C4-2B (cell line): ENCODE data around the gene TTLL6.

Experiments used
- H3K27ac ChIP-seq: fragments of 450-650 bp; 2 replicates; pipeline ENCODE4 v1.5.1; 2017
- ZFX ChIP-seq: fragments of 450-650 bp; IDR thresholded peaks from 2 replicates; pipeline ENCODE4 v1.6.1; 2017
- TF ChIP-seq, protein P1 (sequence below): fragments of 450-650 bp; conservative IDR thresholded peaks from 2 replicates; pipeline ENCODE4 v1.5.1; 2017; ENCODE audit warnings: mild to moderate bottlenecking

Gene TTLL6

DNA sequence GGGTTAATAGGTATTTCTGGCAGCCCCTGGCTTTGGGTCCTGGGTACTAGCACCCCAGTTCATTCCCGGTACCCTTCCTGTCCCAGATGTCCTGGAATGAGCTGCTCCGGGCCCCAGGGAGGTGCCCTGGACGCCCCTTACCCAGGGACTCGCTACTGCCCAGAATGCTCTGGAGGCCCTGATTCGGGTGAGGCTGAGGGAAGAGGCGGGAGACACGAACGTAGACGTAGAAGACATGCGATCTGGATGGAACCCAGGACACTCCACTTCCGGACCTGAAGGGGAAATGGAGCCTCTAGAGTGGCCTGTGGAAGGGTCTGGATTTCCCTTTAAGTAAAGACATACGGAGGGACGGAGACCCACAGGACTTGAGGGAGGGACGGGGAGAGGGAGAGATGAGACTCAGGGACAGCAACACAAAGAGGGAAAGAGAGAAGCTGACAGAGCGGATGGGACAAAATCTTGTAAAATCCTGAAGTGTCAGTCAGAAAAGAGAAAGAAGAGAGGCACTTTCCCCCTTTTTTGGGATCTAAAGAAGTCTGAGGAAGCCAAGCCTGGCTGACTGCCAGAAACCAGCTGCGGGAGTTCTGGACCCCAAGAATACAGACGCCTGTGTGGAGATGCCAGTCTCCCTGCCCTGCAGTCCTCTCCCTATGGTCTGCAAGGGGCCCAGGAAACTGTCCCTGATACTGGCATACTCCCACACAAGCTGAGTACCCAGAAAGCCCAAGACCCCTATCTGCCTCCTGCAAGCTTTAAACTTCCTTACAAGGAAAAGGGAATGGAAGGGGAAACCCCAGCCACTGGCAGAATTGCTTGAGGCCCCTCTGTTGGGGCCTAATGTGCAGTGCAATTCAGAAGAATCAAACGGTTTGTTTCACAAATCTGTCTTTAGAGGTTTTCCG is 87.4 kb downstream of the TTLL6 start:
- no peak for TF ChIP-seq ZFX
- TF ChIP-seq, protein P1, sequence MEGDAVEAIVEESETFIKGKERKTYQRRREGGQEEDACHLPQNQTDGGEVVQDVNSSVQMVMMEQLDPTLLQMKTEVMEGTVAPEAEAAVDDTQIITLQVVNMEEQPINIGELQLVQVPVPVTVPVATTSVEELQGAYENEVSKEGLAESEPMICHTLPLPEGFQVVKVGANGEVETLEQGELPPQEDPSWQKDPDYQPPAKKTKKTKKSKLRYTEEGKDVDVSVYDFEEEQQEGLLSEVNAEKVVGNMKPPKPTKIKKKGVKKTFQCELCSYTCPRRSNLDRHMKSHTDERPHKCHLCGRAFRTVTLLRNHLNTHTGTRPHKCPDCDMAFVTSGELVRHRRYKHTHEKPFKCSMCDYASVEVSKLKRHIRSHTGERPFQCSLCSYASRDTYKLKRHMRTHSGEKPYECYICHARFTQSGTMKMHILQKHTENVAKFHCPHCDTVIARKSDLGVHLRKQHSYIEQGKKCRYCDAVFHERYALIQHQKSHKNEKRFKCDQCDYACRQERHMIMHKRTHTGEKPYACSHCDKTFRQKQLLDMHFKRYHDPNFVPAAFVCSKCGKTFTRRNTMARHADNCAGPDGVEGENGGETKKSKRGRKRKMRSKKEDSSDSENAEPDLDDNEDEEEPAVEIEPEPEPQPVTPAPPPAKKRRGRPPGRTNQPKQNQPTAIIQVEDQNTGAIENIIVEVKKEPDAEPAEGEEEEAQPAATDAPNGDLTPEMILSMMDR: no peak
- peak overlapping the region; percentile 98 for H3K27ac ChIP-seq

GRCh38 chr17:48728232-48729231 is 88.5 kb downstream of the TTLL6 start, which contains the start of gene HOXB13:
HOXB13 (minus strand) TSS chr17:48728750; CDS start chr17:48728593, 157 bp downstream.
- no peak for TF ChIP-seq ZFX
- TF ChIP-seq, protein P1: no peak

GRCh38 chr17:48727415-48728175 is 89.4 kb downstream of the TTLL6 start:
- TF ChIP-seq, protein P1: no peak
- TF ChIP-seq ZFX: no peak
- peak overlapping the region; percentile 98 for H3K27ac ChIP-seq

More at GRCh38 chr17:48728232-48729231, 88.5 kb downstream of the TTLL6 start, which contains the start of gene HOXB13:
- H3K27ac ChIP-seq: peak within 1 kb of the TSS; percentile 98

- TF ChIP-seq, protein P1: no peak
- TF ChIP-seq ZFX: no peak
- peak overlapping the region; percentile 98 for H3K27ac ChIP-seq
Observed at GRCh38 chr17:48726916-48727286, 90.1 kb downstream of the TTLL6 start.

DNA sequence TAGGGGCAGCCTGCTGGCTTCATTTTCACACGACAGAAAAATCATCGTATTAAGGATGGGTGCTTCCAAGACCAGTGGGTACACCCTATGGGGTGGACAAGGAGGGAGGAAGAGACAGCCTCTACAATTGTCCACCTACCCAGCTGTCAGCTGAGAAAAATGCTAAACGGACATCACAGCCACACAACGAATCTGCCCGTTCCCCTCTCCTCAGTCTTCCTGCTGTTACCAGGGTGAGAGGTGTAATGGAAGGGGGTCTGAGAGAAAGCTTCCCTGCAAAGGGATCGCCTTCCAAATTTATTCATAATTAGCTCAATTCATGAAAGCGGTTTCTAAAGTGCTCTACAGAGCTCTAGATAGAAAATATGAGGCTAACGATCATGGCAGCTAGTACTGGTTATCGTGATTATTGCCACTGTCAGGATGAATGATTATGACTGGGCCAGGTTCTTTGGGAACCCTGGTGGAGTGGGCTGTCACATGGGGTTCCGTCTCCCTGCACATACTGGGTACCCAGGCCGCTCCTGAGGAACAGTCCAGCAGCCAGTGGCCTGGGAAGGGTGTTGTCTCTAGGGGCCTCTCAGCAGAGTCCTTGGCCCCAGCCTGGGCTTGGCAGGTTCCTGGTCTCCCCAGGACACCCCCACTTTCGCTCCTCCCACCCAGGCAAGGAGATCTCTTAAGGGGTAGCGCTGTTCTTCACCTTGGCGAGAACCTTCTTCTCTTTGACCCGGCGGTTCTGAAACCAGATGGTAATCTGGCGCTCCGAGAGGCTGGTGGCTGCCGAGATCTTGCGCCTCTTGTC is 90.7 kb downstream of the TTLL6 start:
- peak overlapping the region; percentile 98 for H3K27ac ChIP-seq
- TF ChIP-seq, protein P1: no peak
- no peak for TF ChIP-seq ZFX
